DMS79 (cell line): ENCODE data around the gene ZMAT2.
"Not testable (repeated sequence)": the region's sequence is repeated elsewhere in the genome, so short reads cannot be mapped to it uniquely, and the experiment has no call there.

Experiments
- DNase-seq: peaks from one replicate; lab custom pipeline; 2025; lab: John Stamatoyannopoulos, UW

ZMAT2 gene

DNA sequence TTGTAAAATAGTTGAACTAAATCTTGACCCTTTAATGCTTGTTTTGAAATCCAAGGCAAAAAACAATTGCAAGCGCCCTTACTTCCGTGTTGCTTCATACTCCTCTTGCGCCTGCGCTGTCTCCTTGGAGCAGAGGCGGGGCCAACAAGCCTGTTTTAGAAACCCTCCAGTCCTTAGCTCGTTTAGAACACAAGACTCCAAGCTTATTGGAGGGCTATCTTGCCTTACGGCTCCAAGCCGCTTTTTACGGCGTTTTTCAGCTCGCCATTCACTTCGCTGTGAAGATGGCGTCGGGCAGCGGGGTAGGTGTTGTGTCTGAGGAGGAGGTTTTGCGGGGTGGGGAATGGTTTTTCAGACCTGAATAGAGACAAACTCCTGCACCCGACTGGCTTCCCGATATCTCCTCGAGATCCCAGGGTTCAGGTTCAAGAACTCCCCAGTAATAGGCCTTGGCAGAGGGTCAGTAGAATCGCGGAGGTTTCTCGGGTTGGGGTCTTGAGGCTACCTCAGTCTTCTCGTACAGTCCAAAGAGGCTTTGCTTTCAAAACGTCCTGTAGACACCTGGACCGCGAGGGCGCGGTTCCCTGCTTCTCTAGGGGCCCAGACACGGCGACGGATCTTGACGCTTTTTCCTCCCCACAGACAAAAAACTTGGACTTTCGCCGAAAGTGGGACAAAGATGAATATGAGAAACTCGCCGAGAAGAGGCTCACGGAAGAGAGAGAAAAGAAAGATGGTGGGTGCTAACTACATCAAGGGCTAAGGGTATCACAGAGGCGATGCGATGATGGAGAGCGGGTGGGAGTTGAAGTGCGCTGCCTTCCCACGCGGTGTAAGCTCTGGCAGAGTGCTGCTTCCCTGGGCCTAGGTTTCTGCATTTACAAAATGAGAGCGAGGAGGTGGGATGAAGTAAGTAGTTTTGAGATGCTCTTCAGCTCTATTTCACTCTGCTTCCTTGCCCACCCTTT lies at the start of gene ZMAT2:
ZMAT2 (plus strand) TSS at position 271 of the 968 bp plus-strand sequence; CDS start at position 285, 14 bp downstream.
- DNase-seq: peak; percentile 90

- no peak for DNase-seq
Measured at GRCh38 chr5:140658870-140659269, 41.4 kb upstream of the ZMAT2 start.

DNA sequence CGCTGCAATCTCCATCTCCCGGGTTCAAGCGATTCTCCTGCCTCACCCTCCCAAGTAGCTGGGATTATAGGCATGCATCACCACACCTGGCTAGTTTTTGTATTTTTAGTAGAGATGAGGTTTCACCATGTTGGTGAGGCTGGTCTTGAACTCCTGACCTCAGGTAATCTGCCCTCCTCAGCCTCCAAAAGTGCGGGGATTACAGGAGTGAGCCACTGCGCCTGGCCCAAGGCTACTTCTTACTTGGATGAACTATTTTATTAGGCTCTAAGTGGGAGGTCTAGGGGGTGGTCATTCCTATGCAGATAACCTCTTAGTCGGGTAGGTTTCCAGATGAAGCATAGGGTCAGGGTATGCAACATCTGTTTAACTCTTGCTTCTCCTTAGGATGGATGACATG lies 39.9 kb upstream of the ZMAT2 start:
- DNase-seq: not testable (repeated sequence)

GRCh38 chr5:140664030-140664358 lies 36.3 kb upstream of the ZMAT2 start:
- no peak for DNase-seq

GRCh38 chr5:140664359-140665119 lies 35.7 kb upstream of the ZMAT2 start, which contains the start of gene WDR55:
TSS of gene WDR55 (plus strand) at chr5:140664904. CDS start at chr5:140664913, 9 bp downstream.
- DNase-seq: peak; percentile 69

- DNase-seq: not testable (repeated sequence)
Measured at GRCh38 chr5:140671035-140671434, 29.2 kb upstream of the ZMAT2 start.

DNA sequence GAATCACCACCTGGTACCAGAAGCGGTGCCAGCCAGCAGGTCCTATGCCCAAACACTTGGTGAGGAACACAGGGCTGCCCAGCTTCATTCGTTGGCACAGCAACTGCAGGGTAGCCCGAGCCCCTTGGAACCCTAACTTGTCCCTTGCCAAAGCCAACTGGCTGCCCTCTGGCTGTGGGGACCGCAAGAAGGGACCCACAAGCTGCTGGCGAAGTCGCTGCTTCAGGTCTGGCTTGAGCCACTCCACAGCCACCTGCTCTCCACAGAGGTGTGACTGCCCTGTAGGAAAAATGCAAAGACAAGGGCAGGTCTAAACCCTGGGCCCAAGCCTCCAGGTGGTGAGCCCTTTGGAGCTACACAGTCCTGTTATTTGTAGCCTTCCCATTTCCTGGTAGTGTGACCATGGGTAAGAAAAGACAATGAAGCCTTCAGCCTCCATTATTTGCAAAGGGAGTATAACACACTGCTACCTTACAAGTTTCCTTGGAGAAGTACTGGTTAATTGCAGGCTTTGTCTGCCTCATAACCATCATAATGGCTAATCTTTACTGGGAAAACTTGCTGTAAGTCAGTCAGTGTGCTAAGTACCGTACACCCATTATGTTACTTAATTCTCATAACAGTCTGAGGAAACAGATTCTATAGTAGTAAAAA lies 28.6 kb upstream of the ZMAT2 start:
- no peak for DNase-seq

DNA sequence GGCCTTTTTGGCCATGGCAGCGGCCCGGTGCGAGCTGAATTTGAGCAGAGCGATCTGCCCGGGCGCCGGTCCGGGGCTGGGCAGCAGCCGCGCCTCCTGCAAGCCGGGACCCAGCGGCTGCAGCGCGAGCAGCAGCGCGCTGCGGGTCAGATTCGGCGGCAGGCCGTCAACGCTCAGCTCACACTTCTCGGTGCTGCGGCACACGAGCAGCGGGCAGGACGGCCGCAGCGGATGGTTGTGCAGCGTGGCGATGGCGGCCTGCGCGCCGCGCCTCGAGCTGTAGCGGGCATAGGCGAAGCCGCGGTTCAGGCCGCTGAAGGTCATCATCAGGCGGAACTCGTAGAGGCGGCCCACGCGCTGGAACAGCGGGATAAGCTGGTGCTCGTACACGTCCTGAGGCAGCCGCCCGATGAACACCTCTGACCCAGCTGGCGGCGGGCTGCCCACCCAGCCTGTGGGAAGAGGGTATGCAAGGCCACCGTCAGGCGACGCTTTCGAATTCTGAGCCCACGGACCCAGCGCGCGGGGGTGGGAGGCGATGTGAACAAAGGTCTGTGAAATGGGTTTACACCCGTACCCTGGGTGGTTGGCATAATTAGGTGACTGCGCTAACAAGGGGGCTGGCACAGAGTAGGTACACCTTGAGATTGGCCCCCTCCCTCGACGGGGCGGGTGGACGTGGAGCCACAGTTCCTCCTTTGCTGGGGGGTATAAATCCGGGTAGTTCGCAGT lies 27.6 kb upstream of the ZMAT2 start:
- DNase-seq: no peak

- DNase-seq: no peak
Measured at GRCh38 chr5:140673187-140673976, 26.9 kb upstream of the ZMAT2 start, which contains the start of gene DND1. TSS of gene DND1 (minus strand) at chr5:140673576. CDS start at chr5:140673542, 34 bp downstream.

GRCh38 chr5:140674211-140674610 lies 26.0 kb upstream of the ZMAT2 start:
- no peak for DNase-seq

DNA sequence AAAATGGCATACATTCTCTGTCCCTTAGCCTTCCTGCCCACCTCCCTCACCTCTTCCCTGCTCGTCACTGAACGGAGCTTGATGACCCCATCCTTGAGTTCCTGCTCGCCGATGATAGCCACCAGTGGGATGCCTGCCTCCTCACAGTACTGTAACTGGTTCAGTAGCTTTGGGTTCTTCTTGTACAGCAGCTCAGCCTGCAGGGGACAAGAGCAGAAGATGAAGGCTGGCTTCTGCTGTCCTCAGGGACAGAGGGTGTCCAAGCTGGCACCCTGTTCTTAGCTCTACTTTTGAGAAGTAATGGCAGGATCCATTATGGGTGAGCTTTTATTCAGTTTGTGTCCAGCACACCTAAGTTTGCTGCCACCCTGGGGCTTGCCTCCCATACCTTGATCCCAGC lies 25.6 kb upstream of the ZMAT2 start:
- no peak for DNase-seq

GRCh38 chr5:140677947-140678346 lies 22.3 kb upstream of the ZMAT2 start:
- DNase-seq: no peak

- no peak for DNase-seq
Measured at GRCh38 chr5:140678993-140679392, 21.3 kb upstream of the ZMAT2 start.

- no peak for DNase-seq
Measured at GRCh38 chr5:140690376-140690932, 9.8 kb upstream of the ZMAT2 start.

DNA sequence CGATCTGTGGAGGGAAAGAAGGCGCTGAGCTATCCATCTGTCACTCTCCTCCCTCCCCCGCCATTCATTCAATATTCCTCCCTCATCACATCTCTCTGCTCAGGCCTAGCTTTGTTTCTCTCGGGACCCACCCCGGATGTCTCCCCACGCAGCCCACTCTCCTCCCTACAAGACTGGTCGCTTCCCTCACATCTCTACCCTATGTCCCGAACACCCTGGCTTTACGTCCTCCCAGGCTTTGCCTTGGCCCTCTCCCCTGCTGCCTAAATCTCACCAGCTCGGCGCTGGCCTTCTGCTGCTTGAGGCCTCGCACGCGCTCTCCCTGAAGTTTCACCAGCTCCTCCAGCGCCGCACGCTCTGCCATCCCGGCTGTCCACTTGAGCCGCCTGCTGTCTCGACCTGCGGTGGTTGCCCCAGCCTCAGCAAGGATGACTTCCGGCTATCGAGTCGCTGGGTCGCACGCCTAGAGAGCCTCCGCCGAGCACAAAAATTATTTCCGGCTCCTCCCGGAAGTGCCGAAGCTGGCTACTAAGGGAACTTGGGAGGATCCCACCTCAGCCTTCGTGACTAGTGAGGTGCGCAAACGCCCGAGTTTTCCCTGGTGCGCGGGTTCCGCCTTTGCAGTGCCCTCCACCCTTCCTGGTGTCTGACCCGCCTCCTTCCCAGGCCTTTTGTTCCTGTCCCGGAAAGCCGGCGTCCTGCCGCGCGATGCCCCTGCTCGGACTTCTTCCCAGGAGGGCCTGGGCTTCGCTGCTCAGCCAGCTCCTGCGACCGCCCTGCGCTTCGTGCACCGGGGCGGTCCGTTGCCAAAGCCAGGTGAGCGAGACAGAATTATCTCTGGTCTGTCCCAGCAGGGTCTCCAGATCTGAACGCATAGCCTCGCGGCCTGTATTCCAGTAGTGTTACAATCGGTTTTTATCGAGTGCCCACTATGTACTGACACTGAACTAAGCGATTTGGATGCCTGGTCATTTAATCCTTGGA lies 9.0 kb upstream of the ZMAT2 start, which contains the start of the genes HARS1 and HARS2:
HARS1 (minus strand) TSS at position 430 of the 984 bp plus-strand sequence; CDS start at position 364, 66 bp downstream.
HARS2 (plus strand) TSS at position 515 of the 984 bp plus-strand sequence; CDS start at position 709, 194 bp downstream.
- DNase-seq: peak; percentile 67

DNA sequence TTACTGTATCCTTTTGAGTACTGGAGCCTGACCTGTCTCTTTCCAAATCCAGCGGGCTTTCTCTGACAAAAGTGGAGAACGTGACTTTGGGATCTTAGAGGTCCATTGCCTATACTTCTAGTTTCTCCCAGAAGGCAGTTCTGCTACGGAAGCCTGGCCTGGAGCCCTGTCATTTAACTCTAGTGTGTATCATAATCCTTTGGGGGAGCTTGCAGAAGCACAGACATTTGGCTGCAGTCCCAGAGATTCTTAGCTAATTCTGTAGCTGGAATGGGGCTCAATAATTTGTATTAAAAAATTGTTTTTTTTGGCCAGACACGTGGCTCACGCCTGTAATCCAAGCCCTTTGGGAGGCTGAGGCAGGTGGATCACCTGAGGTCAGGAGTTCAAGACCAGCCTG lies 6.0 kb upstream of the ZMAT2 start:
- no peak for DNase-seq

DNA sequence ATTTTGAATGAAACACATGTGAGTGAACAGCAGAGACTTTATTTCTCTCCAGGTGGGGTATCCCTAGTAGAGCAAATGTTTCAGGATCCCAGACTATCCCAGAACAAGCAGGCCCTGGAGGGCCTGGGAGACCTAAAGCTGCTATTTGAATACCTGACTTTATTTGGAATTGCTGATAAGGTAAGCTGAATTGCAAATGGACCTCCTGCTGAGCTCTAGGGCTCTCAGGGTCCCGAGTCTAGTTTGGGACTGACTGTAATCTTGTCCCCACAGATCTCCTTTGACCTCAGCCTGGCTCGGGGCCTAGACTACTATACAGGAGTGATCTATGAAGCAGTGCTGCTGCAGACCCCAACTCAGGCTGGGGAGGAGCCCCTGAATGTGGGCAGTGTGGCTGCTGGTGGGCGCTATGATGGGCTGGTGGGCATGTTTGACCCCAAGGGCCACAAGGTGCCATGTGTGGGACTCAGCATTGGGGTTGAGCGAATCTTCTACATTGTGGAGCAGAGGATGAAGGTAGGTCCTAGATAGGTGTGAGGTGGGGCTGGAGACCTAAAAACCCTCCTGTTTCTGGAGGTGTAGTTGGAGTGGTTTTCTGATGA lies 3.3 kb upstream of the ZMAT2 start:
- DNase-seq: no peak

GRCh38 chr5:140707812-140708211 lies 7.6 kb downstream of the ZMAT2 start:
- DNase-seq: no peak
